Endothelial cell of umbilical vein (primary cell): ENCODE results near the gene NGLY1. TPM values are rescaled to one million over a fixed set of nuclear protein-coding genes. Genes with fewer than 3 reads are reported as not detected.

Source experiments
- BruUV-seq: library from RNA; stranded (reverse); fragments of 400-500 nt; replicated peaks from 2 replicates; lab custom pipeline; 2021; lab: Mats Ljungman, UMichigan
- CTCF ChIA-PET: fragments of 300-600, 350-600 bp; sonication (Branson Sonifier 250); formaldehyde crosslinking; loops from one replicate; lab custom pipeline; 2021; ENCODE audit warnings: antibody characterized with exemption, inconsistent platforms; lab: Charles Lee
- POLR2A ChIA-PET: fragments of 300-600, 350-600 bp; sonication (Branson Sonifier 250); formaldehyde crosslinking; loops from one replicate; lab custom pipeline; 2021; ENCODE audit warnings: antibody characterized with exemption, inconsistent platforms; lab: Charles Lee
- DNase-seq: peaks from one replicate; pipeline ENCODE4 v3.0.0-alpha.2; 2011; ENCODE audit warnings: low read depth, low spot score
- FAIRE-seq: peaks from 2 replicates; lab custom pipeline; 2011; peaks lifted over from hg19 to GRCh38; lab: Jason Lieb, UNC
- H2AFZ ChIP-seq: 2 replicates; pipeline ENCODE4 v1.6.0; 2012; ENCODE audit warnings: low read depth, low read length, control low read depth, inconsistent platforms
- H3K27ac ChIP-seq: 2 replicates; pipeline ENCODE4 v1.5.1; 2011; ENCODE audit warnings: low read depth, mild to moderate bottlenecking, control low read depth, low read length, moderate library complexity; ENCODE audit not compliant: insufficient read depth
- H3K27me3 ChIP-seq, 2 experiments: 2 replicates each; pipeline versions ENCODE4 v1.6.0 to v1.6.1; 2011; ENCODE audit warnings: low read length in 2 of 2, mixed read lengths in 1 of 2; ENCODE audit not compliant: control insufficient read depth in 2 of 2, insufficient read depth in 2 of 2
- H3K36me3 ChIP-seq, 2 experiments: 2 replicates in 1 of 2; 3 replicates in 1 of 2; pipeline ENCODE4 v1.5.1; 2011; ENCODE audit warnings: low read length in 2 of 2, mild to moderate bottlenecking in 1 of 2, moderate library complexity in 1 of 2; ENCODE audit not compliant: control insufficient read depth in 2 of 2, insufficient read depth in 2 of 2; ENCODE audit errors: extremely low read depth in 1 of 2
- H3K4me1 ChIP-seq: 3 replicates; pipeline ENCODE4 v1.5.1; 2011; ENCODE audit warnings: mild to moderate bottlenecking, low read length; ENCODE audit not compliant: control insufficient read depth, insufficient read depth; ENCODE audit errors: extremely low read depth
- H3K4me2 ChIP-seq: 2 replicates; pipeline ENCODE4 v1.6.1; 2011; ENCODE audit warnings: low read length, control low read depth, mixed read lengths; ENCODE audit not compliant: insufficient read depth
- H3K4me3 ChIP-seq, 3 experiments: fragments of 200-600 bp in 1 of 3; sonication (generic), shearing (Covaris generic) in 1 of 3; replicated peaks in 1 of 3; 2 replicates each; pipeline ENCODE4 v1.5.1; 2011 to 2016; ENCODE audit warnings: control low read depth in 3 of 3, low read length in 3 of 3, mild to moderate bottlenecking in 2 of 3, inconsistent platforms in 1 of 3, low read depth in 1 of 3, moderate library complexity in 1 of 3; ENCODE audit not compliant: insufficient read depth in 1 of 3
- H3K79me2 ChIP-seq: 2 replicates; pipeline ENCODE4 v1.6.0; 2012; ENCODE audit warnings: low read length, inconsistent platforms; ENCODE audit not compliant: control insufficient read depth, insufficient read depth
- H3K9ac ChIP-seq: replicated peaks from 2 replicates; pipeline ENCODE3; 2011; ENCODE audit warnings: low read length, control low read depth; ENCODE audit not compliant: insufficient read depth; ENCODE audit errors: extremely low read depth
- H3K9me1 ChIP-seq: replicated peaks from 3 replicates; pipeline ENCODE4 v1.6.0; 2011; ENCODE audit warnings: mild to moderate bottlenecking, low read length; ENCODE audit not compliant: control insufficient read depth, insufficient read depth; ENCODE audit errors: extremely low read depth
- H3K9me3 ChIP-seq: replicated peaks from 2 replicates; pipeline ENCODE4 v1.5.1; 2012; ENCODE audit warnings: low read length, inconsistent platforms; ENCODE audit not compliant: control insufficient read depth, insufficient read depth
- H4K20me1 ChIP-seq: replicated peaks from 2 replicates; pipeline ENCODE3; 2011; ENCODE audit warnings: mild to moderate bottlenecking, low read length; ENCODE audit not compliant: control insufficient read depth, insufficient read depth; ENCODE audit errors: extremely low read depth
- EZH2 ChIP-seq: IDR thresholded peaks from 2 replicates; pipeline ENCODE4 v1.6.1; 2012; ENCODE audit warnings: borderline replicate concordance, low read depth, mild to moderate bottlenecking, moderate library complexity, low read length, inconsistent platforms; ENCODE audit not compliant: severe bottlenecking
- FOS ChIP-seq: IDR thresholded peaks from 2 replicates; pipeline ENCODE4 v1.6.1; 2011; ENCODE audit warnings: mild to moderate bottlenecking, low read length, moderate library complexity, borderline replicate concordance; ENCODE audit not compliant: insufficient read depth
- GATA2 ChIP-seq: IDR thresholded peaks from 2 replicates; pipeline ENCODE4 v1.7.0; 2011; ENCODE audit warnings: low read depth, mild to moderate bottlenecking, moderate library complexity, mixed read lengths, low read length; ENCODE audit not compliant: insufficient read length, insufficient read depth
- JUN ChIP-seq: IDR thresholded peaks from 2 replicates; pipeline ENCODE4 v1.6.1; 2011; ENCODE audit warnings: borderline replicate concordance, low read depth; ENCODE audit not compliant: insufficient read length, insufficient read depth
- MAX ChIP-seq: IDR thresholded peaks from 2 replicates; pipeline ENCODE4 v1.6.1; 2011; ENCODE audit not compliant: insufficient read depth, insufficient read length
- MYC ChIP-seq: IDR thresholded peaks from one replicate; pipeline ENCODE4 v1.6.1; 2011; ENCODE audit warnings: mild to moderate bottlenecking, low read depth, low read length
- POLR2A ChIP-seq: IDR thresholded peaks from 2 replicates; pipeline ENCODE4 v1.6.1; 2012; ENCODE audit warnings: low read depth, mild to moderate bottlenecking, control low read depth, low read length
- POLR2AphosphoS5 ChIP-seq: IDR thresholded peaks from 2 replicates; pipeline ENCODE4 v1.6.1; 2012; ENCODE audit warnings: low read depth, mild to moderate bottlenecking, control low read depth, low read length, moderate library complexity; ENCODE audit not compliant: insufficient read depth
- dilution Hi-C: fragments of 300-500 bp; cut with MboI; formaldehyde crosslinking; loops from one replicate; pipeline ENCODE4 v1.15.0; 2019; ENCODE audit warnings: low sequenced_read_pairs; ENCODE audit not compliant: extremely low pct_ligation_motif_present
- intact Hi-C: fragments of 100-400 bp; cut with micrococcal nuclease; formaldehyde crosslinking; loops from one replicate; pipeline ENCODE4 v1.10.0; 2022
- polyA plus RNA-seq, 4 experiments: library from polyadenylated mRNA; depleted of rRNA in 3 of 4; stranded (reverse) in 3 of 4; unstranded in 1 of 4; fragments of >200 nt; gene quantifications; 2 replicates each; pipeline versions ENCODE4 v1.2.1 to v1.2.3, GENCODE V29; 2011 to 2012; ENCODE audit warnings: missing spikeins in 1 of 4
- total RNA-seq: library from RNA; stranded (reverse); gene quantifications from 2 replicates; pipeline ENCODE4 v1.2.3, GENCODE V29; 2021
- TF ChIP-seq, protein P1 (sequence below), 2 donors: IDR thresholded peaks; 1 replicate in 1 of 2; 2 replicates in 1 of 2; pipeline ENCODE4 v1.5.1; 2011; ENCODE audit warnings: low read length in 2 of 2, mild to moderate bottlenecking in 2 of 2, moderate library complexity in 2 of 2, control low read depth in 1 of 2, inconsistent platforms in 1 of 2, low read depth in 1 of 2; ENCODE audit not compliant: insufficient read depth in 1 of 2; ENCODE audit errors: extremely low read depth in 1 of 2

The NGLY1 gene
- total and polyA plus RNA-seq, 2 donors (not counting 3 experiments of a cell fraction or from before 2014, with no cell fraction given): 5.3 to 29.6 TPM

GRCh38 chr3:25820366-25820765, 37.1 kb upstream of the NGLY1 start:
- Histone ChIP-seq H3K9ac (no peak overlapping the region), H3K9me1 (no peaks in the 10 kb centered on the region), H3K4me3 (no peak overlapping the region), H3K4me2 (no peak overlapping the region), H3K4me1 (peaks cover 3% of the 10 kb centered on the region), H3K27ac (no peak overlapping the region), H3K36me3 (no peaks in the 10 kb centered on the region), H2AFZ (peak overlapping the region; percentile 3), H4K20me1 (no peaks in the 10 kb centered on the region), H3K79me2 (no peaks in the 10 kb centered on the region), H3K9me3 (no peaks in the 10 kb centered on the region), H3K27me3 (peaks cover 0 to 2% of the 10 kb centered on the region in 2 experiments)
- no TSS peak for BruUV-seq
- POLR2A ChIA-PET: no interaction called here
- CTCF ChIA-PET: interaction anchor here (0.9 to 2.9 kb wide), 3 partner anchors 11 to 37 kb away, joined by 3 to 7 read pairs (median 4); partner anchors contain the start of gene NGLY1
- DNase-seq: peak; percentile 70
- TF ChIP-seq MYC (no peak), JUN (peak; percentile 9)
- intact Hi-C loops (no loop called here), dilution Hi-C loops (no loop called here)
- FAIRE-seq: no peak

- FAIRE-seq: no peak
- BruUV-seq: no TSS peak
These were observed 35.1 kb upstream of the NGLY1 start for GRCh38 chr3:25818335-25818734.

More at GRCh38 chr3:25818335-25818734, 35.1 kb upstream of the NGLY1 start:
- no peaks in the 10 kb centered on the region for H3K9me3 ChIP-seq
- no peak overlapping the region for H3K27ac ChIP-seq
- H3K27me3 ChIP-seq: peaks cover 0 to 2% of the 10 kb centered on the region in 2 experiments
- TF ChIP-seq MAX (no peak), GATA2 (no peak), EZH2 (no peak), JUN (no peak), POLR2A (no peak), POLR2AphosphoS5 (no peak), MYC (no peak), FOS (no peak)
- TF ChIP-seq, protein P1, sequence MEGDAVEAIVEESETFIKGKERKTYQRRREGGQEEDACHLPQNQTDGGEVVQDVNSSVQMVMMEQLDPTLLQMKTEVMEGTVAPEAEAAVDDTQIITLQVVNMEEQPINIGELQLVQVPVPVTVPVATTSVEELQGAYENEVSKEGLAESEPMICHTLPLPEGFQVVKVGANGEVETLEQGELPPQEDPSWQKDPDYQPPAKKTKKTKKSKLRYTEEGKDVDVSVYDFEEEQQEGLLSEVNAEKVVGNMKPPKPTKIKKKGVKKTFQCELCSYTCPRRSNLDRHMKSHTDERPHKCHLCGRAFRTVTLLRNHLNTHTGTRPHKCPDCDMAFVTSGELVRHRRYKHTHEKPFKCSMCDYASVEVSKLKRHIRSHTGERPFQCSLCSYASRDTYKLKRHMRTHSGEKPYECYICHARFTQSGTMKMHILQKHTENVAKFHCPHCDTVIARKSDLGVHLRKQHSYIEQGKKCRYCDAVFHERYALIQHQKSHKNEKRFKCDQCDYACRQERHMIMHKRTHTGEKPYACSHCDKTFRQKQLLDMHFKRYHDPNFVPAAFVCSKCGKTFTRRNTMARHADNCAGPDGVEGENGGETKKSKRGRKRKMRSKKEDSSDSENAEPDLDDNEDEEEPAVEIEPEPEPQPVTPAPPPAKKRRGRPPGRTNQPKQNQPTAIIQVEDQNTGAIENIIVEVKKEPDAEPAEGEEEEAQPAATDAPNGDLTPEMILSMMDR (IDR thresholded peaks at IDR 0.05; ENCODE audit: extremely low read depth in 1 of 2, insufficient read depth in 1 of 2, low read depth in 1 of 2, low read length in 2 of 2): no peak
- dilution Hi-C loops: no loop called here
- H3K9me1 ChIP-seq: no peaks in the 10 kb centered on the region
- no peak overlapping the region for H3K9ac ChIP-seq
- no peak overlapping the region for H3K4me3 ChIP-seq
- H4K20me1 ChIP-seq: no peaks in the 10 kb centered on the region
- POLR2A ChIA-PET: no interaction called here
- H2AFZ ChIP-seq: no peak overlapping the region
- peaks cover 3% of the 10 kb centered on the region for H3K4me1 ChIP-seq
- CTCF ChIA-PET: no interaction called here
- no peaks in the 10 kb centered on the region for H3K36me3 ChIP-seq
- no peak for DNase-seq
- no peak overlapping the region for H3K4me2 ChIP-seq
- H3K79me2 ChIP-seq: no peaks in the 10 kb centered on the region
- intact Hi-C loops: no loop called here
